Activated CD4-positive, alpha-beta T cell treated with anti-CD3 and anti-CD28 coated beads for 1 hour (primary cell): Measurements from ENCODE around the gene UBAC1.
"Not testable (repeated sequence)": the region's sequence is repeated elsewhere in the genome, so short reads cannot be mapped to it uniquely, and the experiment has no call there.

Experiments
- DNase-seq: peaks from one replicate; pipeline ENCODE4 v3.0.0-alpha.2; 2020

Gene UBAC1

DNA sequence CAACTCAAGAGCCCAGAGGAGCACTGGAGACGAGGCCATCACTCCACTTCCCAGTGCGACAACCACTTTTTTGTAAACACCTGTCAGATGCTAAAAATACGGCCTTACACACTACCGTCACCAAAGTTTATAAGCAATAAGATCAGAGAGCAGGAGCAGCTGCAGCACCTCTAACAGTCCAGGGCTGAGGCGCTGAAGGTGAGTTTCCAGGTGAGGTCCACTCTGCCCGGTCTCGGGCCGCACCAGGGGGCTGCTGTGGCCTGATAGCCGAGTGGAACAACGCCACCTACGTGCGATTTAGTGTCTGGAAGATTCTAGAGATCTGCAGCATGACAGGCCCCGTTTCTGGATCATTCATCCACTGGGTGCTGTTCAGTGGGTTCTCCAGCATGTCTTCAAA, 28.1 kb downstream of the UBAC1 start:
- DNase-seq = no peak

DNA sequence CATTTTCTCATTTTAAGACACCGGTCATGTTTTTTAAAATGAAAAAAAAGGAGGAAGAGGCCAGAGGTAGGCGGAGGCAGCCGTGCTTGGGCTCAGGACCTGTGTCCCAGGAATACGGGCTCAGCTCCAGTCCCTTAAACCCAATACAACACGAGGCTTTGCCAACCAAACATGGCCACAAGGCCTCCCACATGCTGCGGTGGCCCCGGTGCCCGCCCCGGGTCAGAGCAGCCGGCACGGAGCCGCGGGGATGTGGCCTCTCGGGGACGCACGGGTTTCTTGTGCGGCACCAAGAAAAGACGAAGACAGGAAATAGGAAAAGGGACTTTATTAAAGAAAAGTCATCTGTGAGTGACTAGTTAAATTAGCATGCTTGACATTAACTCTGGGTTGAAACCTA, 28.5 kb downstream of the UBAC1 start:
- DNase-seq = no peak

DNA sequence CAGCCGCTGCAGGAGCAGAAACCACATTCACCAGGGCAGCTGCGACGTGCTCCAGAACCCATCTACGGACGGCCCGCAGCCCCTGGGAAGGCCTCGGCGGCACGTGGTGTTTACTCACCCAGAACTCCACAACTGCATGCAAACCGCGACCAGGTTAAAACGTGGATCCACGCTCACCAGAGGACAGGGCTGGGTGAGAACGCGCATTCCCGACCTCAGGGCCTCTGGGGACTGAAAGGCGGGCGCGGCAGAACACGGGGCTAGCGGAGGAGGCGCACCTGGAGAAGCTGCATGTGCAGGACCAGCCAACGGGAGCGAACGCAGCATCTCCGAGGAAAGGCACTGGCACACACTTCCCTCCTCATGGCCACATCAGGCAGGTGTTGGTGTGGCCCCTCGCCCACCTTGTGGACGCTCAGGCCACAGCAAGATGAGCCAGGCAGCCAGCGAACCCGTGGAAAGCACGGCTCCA, 29.8 kb downstream of the UBAC1 start:
- DNase-seq = no peak

DNA sequence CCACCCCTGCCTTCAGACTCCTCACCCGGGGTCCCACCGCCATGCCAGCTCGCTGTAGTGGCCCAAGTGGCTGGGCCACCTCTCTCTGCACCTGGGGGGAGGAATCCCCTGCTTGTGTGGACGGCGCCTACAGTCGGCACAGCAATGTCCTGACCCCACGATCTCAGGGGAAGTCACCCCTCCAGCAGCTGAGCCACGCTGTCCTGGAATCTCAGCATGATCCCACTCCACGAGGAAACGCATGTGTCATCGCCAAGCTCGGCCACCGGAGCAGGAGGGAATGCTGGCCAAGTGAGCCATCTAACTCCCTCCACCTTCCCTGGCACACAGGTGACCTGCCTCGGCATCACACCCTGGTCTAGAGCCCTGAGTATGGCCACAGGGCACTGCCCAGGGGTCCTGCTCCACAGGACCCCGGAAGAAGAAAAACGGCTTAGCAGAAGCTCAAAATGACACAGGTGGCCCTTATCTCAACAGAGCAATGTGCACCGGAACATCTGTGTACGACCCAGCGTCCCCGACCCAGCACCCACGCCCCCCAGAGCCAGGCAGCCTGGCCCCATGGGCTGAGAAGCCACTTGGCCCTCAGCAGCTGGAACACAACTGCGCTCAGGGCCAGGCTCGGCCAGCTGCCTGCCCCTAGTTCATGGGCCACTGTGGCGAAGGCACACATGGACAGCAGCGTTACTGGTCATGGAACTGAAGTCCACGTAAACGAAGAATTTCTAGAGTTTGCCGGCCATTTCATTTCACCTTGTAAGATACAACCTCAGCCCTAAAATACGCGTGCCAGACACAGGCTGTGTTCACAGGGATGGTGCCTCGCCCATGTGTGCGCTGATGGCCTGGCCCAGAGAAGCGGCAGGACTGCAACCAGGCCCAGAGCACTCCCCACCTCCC, 30.5 kb downstream of the UBAC1 start:
- DNase-seq = no peak

DNA sequence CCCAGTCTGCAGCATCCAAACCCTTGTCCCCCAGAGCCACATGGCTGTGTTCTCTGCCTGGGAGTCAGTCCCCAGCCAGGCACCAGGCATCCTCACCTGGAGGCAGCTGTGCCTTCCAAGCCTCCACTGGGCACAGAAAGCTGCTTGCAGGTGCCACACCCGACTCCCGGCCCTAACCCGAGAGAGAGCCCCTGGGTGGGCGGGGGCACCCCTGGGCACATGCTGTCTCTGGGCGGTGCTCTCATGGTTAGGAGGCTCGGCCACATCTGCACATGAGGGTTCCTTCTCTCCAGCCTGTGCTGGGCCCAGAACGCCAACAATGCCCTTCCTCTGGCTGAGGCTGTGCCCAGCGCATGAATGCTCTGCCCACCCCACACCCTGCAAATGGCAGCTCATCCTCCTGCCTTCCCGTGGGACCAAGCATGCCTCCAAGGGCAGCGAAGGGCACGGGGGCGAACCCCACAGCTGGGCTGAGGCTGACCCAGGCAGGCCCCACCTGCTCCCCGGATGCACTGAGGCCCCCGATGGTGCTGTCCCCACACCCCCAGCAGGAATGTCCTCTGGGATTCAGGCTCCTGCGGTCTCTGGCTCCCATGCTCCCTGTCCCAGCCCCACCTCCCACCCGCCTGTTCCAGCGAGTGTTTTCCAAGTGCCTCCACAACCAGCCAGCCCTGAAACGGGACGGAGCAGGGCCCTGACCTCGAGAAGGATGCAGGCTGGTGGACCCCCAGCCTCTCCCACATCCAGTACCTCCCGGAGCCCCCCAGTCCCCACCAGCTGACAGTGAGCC, 31.3 kb downstream of the UBAC1 start:
- no peak for DNase-seq

DNA sequence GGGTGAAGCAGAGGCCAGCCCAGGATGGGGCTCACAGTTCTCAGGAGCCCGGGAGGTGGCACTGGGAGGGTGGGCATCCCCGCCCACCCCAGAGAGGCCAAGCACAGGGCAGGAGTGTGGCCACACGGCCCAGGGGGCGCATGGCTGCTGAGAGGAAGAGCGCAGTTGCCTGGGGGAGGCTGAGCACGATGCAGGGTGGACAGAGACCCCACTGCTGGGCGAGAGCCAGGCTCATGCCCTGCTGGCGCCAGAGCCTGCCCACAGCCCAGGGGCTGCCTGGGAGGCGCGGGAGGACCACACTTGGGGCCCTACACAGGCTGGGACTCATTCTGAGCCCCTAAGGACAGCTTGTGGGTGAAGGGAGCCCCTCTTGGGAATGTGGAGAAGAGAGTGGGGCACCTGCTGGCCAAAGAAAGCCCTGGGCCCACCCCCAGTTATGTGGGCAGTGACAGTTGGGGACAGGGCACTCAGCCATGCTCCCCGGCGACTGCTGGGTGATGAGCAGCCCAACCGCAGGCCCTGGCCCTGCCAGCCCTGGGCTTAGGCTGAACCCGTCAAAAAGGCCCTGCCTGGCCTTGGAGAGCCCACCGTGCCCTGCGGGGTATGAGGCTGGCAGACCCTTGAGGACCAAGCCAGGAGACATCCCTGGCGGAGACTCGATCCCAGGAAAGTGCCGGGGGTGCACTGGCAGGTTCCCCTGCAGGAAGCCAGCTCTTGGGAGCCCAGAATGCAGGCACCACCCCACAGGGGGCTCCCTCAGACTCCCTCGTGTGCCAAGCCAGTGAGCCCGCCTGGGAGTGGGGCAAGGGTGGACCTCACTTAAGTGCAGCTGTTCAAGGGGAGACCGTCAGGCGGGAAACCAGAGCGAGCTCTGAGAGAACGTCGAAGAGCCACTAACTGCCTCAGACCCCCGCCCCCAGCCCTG, 32.2 kb downstream of the UBAC1 start:
- DNase-seq = no peak

DNA sequence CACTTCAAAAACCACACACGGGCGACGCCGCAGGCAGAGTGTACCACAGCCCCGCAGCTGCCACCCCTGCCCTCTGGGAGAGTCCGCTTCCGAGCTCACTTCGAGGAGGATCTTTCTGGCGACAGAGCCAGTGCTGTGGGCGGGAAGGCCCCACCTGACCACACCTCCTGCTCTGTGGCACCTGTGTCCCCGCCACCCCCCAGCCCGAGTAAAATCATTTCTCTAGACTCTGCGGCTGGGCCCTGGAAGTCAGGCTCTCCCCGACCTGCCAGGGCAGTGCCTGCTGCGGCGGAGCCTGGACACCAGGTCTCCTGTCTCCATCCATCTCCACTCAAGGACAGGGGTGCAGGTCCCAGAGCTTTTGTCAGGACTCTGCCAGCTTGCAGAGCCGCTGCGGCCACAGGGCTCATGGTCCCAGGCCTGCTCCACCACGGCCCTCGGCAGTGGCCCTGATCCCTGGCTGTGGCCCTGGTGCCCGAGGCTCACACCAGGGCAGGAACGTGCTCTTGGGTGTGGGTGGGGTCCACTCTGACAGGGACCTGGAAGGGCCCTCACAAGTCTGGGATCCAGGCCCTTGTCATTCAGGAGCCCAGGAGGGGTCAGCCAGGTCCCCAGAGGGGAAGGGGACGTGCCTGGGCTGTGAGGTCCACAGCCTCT, 33.0 kb downstream of the UBAC1 start:
- no peak for DNase-seq

DNA sequence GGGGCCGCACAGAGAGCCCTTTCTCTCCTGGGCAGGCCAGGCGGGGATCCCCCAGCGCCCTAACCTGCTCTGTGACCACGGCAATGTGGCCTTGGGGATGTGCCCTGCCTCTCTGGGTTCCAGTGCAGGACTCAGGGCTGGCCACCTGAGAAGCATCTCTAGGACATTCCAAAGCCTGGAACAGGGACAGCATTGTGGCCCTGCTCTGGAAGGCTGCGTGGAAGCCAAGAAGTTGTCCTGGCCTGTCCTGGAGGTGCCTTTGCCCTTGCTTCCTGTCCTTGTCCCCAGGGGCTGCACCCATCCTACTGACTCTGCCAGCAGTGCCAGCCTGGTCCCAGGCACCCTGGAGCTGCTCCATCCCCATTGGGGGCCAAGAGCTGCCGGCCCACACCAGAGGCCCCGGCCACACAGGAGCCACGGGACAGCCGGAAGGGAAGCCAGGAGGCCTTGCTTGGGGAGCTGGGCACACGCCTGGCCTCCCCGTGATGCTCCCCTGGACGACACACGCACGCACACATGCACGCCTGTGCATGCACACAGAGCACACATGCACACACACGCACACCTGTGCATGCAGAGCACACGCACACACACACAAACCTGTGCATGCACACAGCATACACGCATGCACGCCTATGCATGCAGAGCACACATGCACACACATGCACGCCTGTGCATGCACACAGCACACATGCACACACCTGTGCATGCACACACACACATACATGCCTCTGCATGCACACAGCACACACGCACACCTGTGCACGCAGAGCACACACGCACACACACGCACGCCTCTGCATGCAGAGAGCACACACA, 33.8 kb downstream of the UBAC1 start:
- no peak for DNase-seq

DNA sequence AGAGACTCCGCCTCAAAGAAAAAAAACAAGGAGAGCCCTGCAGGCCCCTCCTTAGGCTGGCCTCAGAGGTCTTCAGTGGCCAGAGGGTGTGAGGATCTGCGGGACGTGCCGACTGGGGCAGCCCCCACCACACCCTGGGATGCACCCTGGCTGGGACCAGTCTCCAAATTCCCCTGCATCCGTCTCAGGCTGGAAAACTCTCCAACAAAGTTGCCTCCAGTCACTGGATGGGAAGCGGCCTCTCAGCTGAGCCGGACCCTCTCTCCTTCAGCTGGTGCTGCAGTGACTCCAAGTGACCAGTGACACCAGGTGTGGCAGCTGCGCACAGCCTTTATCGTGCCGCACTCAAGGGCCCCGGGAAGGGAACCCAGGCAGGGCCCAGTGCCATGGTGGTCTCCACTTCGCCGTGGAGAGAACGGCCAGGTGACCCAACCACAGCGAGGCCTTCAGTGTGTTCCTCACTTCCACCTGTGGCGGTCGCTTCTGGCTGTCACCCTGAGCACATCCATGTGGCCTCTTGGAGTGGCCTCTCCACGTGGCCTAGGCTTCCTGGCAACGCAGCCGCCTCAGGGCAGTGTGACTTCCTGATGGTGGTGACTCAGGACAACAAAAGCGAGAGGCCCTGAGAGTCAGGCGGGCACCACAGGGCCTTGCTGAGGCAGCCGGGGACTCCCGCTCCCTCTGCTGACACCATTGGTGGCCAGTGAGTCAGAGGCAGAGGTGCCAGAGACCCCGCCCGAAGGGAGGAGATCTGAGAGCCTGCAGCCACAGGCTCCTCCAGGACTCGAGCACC, 34.6 kb downstream of the UBAC1 start:
- no peak for DNase-seq

DNA sequence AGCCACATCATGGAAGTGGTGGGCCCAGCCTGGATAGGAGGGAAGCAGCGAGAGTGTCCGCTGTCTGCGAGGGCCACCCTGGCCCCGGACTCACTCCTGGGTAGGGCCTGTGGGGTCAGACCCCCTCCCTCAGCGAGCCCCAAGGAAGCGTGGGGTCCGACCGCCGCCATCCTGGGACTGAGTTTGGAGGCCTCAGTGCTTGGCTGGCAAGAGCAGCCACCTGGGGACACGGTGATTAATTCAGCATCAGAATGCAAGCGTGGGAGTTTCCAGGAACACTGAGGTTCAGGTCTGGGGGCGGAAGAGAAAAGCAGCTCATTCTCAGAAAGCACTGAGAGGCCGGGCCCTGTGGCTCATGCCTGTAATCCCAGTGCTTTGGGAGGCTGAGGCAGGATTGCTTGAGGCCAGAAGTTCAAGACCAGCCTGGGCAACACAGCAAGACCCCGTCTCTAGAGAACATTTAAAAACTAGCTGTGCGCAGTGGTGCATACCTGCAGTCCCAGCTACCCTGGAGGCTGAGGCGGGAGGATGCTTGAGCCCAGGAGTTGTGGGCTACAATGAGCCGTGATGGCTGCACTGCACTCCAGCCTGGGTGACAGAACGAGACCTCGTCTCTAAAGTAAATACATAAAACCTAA, 35.6 kb downstream of the UBAC1 start:
- DNase-seq = no peak

DNA sequence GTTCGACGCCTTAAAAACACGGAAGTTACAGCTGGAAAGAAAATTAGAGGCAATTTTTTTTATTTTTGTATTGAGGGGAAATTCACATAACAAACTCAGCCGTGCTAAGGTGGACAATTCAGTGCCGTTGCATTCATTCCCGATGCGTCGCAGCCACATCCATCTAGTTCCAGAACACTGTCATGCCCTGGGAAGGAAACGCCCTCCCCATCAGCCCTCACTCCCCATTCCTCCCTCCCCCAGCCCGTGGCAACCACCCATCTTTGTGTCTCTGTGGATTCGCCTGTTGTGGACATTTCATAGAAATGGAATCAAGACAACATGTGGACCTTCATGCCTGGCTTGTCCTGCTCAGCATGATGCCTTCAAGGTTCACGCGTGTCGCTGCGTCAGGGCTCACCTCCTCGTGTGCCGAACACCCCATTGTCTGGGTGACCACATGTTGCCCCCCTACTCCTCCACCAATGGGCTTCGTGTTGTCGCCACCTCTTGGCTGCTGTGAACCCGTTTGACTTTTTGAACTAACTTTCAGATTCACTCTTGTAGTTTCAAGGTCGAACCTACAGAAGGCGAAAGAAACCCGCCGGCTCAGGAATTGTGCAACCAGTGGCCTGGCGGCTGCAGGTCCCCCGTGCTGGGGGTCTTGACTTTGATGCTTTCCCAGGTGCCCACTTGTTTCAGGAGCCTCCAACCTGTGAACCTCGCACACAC, 36.4 kb downstream of the UBAC1 start:
- no peak for DNase-seq

DNA sequence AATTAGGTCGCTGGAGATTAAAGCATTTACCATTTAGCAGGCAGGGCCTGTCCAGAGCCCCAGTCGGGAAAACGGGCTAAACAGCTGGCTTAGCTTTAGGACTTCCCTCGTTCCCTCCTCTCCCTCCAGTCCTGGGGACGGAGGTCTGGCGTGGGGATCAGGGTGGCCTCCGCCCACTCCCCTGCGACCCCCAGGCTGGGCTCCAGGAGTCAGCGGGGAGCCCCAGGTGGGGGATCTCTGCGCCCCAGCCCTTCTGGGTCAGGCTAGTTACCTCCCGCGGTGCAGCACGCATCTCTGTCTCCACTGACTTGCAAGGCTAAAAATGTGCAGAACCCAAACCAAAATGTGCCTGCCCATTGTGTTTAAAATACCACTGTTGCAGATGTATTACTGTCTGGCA, 37.7 kb downstream of the UBAC1 start:
- no peak for DNase-seq

DNA sequence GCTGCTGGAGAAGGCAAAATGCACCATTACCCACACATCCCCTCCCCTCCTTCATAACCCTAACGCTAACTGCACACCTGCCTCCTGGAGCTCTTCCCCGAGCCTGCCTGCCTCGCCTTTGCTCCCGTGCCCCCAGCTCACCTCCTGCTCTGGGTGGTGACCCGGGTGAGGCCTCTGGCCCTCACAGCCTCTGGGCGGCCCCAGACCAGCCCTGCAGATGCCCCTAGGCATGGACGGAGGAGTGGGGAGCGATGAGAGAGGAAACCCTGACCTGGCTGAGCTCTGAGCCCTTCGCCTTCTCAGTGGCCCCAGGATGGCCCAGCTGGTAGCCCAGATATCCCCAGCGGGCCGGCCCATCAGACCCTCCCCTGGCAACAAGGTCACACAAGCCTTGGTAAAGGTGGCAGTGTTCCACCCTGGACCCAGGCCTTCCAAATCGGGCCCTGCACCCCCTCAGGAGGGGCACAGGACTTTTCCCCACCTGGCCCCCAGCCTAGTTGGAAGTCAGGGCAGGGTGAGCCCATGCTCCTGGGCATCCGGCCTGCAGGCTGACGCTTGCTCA, 39.3 kb downstream of the UBAC1 start:
- no peak for DNase-seq

DNA sequence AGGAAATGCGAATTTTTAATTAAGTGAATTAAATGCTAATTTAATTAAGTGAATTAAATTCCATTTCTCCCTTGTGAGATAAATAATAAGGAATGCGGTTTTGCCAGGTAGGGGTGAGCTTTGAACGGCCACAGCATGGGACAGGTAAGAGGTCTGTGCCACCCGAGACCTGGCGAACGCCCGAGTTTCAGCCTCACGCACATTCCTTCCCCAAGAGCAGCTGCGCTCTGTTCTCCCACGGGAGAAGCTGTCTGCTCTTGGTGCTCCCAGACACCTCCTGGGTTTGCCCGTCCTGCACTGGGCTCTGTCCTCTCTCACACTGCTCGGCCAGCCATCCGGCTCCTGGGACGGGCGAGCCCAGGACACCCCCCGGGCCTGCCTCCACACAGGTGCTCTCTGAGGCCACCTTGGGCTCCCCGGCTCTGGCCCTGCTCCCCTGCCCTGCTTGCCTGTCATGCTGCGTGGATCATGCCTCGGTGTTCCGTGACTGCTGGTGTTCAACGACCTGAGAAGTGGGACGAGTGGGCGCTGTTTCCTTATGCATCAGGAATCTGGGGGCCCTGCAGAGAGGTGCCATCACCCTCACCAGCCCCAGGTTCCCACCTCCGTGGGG, 40.1 kb downstream of the UBAC1 start:
- no peak for DNase-seq

DNA sequence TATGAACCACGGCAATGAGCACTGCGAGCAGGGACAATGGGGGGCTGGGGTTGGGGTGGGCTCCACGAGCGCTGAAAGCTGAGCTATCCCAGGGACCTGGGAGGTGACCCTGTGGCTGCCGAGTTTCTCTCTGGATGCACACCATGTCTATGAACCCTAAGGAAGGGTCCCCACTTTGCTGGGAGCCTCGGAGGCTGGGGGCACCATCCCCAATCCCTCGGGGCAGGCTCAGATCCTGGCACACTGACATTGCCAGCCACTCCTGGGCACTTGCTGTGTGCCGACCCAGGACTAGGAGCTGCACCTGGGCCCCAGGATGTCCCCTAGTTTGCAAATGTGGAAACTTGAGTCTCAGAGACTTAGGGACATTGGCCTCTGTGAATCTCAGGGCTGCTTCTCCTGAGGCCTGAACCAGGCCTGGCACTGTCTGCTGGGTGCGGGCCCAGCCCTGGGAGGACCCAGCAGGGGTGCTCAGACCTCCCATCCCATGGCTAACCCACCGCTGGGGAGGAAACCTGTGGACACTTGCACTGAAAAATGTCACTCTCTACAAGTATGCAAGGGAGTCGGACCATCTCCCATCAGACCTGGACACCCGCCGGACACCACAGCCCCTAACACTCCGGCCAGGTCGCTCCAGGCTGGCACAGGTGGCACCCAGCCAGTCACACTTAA, 40.8 kb downstream of the UBAC1 start:
- no peak for DNase-seq

DNA sequence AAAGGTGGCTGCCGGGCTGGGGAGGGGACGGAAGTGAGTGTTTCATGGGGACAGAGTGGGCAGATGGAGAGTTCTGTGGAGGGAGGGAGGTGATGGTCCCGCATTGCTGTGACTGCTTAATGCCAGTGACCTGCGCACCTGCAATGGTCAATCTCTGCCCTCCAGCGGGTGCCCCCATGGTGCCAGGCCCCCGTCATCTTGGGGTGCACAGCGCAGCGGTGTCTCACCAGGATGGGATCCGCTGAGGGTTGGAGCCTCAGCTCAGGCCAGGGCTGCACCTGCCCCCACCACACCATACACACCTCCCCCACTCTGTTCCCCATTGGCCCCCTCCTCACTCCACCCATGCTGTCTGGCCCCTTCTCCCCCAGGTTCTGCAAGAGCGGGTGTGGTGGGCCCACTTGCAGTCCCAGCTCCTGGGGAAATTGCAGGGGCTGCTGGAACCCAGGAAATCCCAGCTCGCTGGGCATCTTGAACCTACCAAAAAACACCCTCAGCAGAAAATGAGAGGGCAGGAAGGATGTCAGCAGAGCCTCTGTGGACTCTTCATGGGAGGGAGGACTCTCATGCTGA, 41.8 kb downstream of the UBAC1 start:
- no peak for DNase-seq

DNA sequence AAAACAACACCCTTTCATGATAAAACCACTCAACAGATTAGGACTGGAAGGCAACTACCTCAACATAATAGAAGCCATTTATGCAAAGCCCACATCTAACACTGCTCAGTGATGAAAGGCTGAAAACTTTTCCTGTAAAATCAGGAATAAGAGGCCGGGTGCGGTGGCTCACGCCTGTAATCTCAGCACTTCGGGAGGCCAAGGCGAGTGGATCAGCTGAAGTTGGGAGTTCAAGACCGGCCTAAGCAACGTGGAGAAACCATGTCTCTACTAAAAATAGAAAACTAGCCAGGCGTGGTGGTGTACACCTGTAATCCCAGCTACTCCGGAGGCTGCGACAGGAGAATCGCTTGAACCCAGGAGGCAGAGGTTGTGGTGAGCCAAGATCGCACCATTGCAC, 44.9 kb downstream of the UBAC1 start:
- not testable (repeated sequence) for DNase-seq

DNA sequence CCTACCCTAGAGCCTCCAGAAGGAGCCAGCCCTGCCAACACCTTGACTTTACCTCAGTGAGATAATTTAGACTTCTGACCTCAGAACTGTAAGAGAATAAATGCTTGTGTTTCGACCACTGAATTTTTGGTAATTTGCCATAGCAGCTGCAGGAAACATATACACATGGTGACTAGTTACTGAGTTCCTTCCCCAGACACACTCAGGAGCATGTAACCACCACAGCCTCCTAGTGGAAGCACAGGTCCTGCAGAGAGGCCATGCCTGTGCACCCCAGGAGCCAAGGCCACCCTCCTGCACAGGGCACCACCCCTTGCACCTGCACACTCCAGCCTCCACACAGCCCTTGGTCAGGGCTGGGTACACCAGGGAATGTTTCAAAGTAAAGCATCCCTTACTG, 46.3 kb downstream of the UBAC1 start:
- DNase-seq = no peak
